HFF-Myc (cell line): ENCODE data around the gene RETREG1.

ENCODE experiments used
- DNase-seq: peaks from one replicate; pipeline ENCODE4 v3.0.0-alpha.2; 2011; ENCODE audit warnings: low read depth; ENCODE audit errors: extremely low read depth
- H3K4me3 ChIP-seq: replicated peaks from 2 replicates; pipeline ENCODE4 v1.5.1; 2011; ENCODE audit warnings: low read depth, mild to moderate bottlenecking, control low read depth, low read length
- CTCF ChIP-seq: IDR thresholded peaks from 2 replicates; pipeline ENCODE4 v1.5.1; 2012; ENCODE audit warnings: mild to moderate bottlenecking, low read depth, low read length, control low read depth; ENCODE audit errors: missing control alignments

The RETREG1 gene

DNA sequence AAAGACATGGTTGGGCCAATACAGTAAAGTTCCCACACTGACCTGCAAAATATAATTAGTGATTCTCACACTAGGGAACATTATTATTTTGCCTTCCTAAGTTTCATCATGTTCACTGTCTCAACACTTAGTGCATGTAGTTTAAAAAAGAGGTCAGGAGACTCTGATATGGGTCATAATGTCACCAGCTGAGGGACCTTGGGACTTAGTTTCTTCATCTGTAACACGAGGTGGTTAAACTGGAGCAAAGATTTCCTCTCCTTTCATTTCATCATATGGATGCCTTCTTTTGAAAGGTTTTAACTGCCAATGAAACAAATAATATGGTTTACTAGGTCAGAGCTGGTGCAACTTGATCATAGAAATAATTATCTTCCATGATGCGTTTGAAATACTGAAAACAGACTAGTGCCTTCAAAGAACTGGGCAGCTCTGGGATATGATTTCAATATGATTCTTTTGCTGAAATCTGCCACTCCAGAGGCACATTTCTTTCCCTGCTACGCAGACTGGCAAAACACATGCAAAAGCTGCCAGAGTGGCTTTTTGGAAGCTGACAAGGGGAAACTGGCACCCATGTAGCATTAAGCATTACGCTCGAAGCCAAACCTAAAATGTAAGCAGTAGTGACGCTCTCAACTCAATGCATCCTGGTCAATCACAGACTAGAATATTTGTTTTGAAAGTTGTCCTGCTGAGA, 20.8 kb downstream of the RETREG1 start:
- H3K4me3 ChIP-seq, result no peak overlapping the region
- no peak for DNase-seq

GRCh38 chr5:16593628-16594027, 23.2 kb downstream of the RETREG1 start:
- no peak for DNase-seq
- H3K4me3 ChIP-seq, result no peak overlapping the region
- TF ChIP-seq CTCF, result no peak

More for the DNA sequence above, 20.8 kb downstream of the RETREG1 start:
- TF ChIP-seq CTCF, result no peak

- no peak for TF ChIP-seq CTCF
- no peak overlapping the region for H3K4me3 ChIP-seq
- peak; percentile 45 for DNase-seq
These were observed 23.8 kb downstream of the RETREG1 start for GRCh38 chr5:16593013-16593412.

- no peak overlapping the region for H3K4me3 ChIP-seq
- TF ChIP-seq CTCF, result no peak
- DNase-seq, result no peak
These were observed 24.5 kb downstream of the RETREG1 start for GRCh38 chr5:16592255-16592654.

GRCh38 chr5:16590685-16591084, 26.1 kb downstream of the RETREG1 start:
- TF ChIP-seq CTCF, result no peak
- H3K4me3 ChIP-seq, result no peak overlapping the region
- DNase-seq, result no peak

GRCh38 chr5:16589658-16590057, 27.1 kb downstream of the RETREG1 start:
- DNase-seq, result no peak
- no peak overlapping the region for H3K4me3 ChIP-seq
- no peak for TF ChIP-seq CTCF
